ENCODE results near the gene L1CAM.

The L1CAM gene

DNA sequence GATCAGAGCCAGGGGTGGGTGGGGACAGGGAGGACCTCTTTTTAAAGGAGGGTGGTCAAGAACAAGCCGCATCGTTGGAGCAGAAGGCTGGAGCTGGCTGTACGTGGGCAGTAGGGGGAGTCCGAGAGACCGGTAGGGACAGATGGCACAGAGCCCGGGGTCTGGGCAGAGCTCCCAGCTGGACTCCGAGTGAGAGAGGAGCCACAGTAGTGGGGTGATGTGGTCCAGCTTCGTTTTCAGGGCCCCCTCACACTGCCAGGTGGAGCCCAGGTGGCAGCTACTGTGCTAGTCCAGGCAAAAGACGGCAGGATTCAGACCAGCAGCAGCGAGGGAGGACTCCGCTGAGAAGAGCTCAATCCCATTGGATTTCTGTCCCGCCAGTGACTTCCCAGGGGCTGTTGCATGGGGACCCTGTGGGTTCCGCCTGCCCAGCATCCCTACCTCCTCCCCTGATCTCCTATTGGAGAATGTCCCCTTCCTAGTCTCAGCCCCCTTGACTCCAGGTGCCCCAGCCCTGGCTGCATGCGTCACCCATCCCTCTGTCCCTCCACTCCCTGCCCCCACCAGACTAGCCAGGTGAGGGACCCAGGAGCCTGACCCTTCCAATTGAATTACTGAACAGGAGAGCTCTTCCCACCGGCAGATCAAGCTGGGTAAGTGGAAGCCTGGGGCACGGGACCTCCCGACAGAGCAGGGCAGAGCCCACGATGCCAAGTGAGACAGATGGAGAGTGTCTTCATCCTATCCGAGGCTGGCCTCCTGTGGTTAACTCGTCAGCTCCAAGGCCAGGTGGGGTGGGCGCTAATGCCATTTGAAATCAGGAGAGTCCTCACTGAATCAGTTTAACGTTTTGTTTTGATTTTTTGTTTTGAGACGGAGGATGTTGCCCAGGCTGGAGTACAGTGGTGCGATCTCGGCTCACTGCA lies 37.2 kb upstream of the L1CAM start:
- DNase-seq, result no peak

GRCh38 chrX:153921511-153922446 lies 35.8 kb upstream of the L1CAM start:
- DNase-seq, result no peak

GRCh38 chrX:153921070-153921469 lies 35.1 kb upstream of the L1CAM start:
- no peak for DNase-seq

GRCh38 chrX:153920546-153920945 lies 34.6 kb upstream of the L1CAM start:
- no peak for DNase-seq

DNA sequence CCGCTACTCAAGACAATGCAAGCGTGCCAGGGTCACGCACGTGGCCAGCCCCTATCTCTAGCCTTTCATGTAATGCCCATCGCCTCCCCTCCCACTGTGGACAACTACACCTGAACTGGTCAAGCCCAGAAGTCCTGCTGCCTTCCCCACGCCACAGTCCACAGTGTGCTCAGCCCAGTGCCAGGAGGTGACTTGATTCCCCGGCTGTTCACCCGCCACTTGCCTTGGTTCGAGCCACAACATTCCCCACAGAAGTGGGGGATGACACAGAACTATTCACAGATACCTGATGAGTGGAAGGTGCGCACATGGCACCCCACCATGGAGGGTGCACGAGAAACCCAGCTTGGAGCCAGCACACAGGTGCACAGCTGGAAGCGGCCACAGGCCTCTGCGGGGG lies 33.3 kb upstream of the L1CAM start:
- DNase-seq, result no peak

GRCh38 chrX:153917869-153918268 lies 31.9 kb upstream of the L1CAM start:
- DNase-seq, result no peak

DNA sequence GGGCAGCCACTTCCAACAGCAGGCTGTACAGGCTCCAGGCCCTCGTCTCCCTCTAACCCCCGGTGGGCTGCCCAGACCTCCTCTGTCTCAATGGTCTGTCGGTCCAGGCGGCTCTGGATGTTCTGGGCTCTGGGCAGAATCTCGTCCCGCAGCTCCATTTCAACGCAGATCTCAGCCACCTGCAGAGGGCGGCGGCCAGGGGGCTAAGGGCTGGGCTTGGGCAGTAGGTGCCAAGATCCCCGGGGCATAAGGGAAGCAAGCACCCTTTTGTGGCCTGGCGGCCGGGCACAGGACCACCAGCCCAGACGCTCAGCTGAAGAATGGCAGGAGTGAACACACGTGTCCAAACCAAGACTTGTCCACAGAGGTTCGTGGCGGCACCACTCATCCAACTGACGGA lies 27.7 kb upstream of the L1CAM start:
- no peak for DNase-seq

- no peak for DNase-seq
These were observed 27.2 kb upstream of the L1CAM start for GRCh38 chrX:153913211-153913610.

DNA sequence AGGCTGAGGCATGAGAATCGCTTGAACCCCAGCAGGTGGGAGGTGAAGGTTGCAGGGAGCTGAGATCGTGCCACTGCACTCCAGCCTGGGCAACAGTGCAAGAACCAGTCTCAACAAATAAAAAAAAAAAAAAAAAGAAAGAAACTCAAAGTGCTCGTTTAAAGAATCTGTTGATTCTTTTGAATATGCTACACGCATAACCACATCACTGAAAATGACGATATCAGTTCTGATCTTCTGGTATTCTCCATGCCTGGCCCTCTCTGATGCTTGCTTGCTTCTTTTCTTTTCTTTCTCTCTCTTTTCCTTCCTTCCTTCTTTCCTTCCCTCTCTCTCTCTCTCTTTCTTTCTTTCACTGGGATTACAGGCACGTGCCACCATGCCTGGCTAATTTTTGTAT lies 25.8 kb upstream of the L1CAM start:
- no peak for DNase-seq

- no peak for DNase-seq
These were observed 24.5 kb upstream of the L1CAM start for GRCh38 chrX:153910446-153910845.

- DNase-seq, result no peak
These were observed 24.0 kb upstream of the L1CAM start for GRCh38 chrX:153909980-153910360.

- no peak for DNase-seq
These were observed 23.3 kb upstream of the L1CAM start for GRCh38 chrX:153909024-153909979.

DNA sequence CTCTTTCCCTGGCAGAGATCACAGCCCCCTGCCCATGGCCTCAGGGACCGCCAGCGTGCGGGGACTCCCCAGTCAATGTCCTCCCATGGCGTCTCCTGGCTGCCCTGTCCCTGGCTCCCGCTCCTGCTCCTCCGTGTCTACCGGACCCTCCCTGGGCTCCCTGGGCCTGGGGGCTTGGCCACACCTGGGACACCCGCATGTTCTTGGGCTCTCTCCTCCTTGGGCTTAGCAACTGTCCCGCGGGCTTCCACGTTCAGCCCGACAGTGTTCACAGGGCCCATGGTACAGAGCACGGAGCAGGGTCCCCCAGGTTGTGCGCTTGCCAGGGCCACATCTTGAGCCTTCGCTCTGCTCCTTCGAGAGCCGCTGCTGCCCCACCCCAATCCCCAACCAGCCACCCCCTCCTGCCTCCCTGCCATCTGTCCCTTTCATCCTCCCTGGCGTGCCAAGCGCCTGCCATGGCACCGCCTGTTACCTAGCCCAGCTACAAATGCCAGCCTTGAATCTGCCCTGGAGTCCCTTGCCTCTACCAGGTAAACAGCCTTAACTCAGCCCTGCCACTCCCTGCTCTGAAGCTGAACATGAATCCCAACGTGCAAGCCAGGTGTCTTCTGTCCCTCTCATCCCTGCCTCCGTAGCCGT lies 22.4 kb upstream of the L1CAM start:
- no peak for DNase-seq

DNA sequence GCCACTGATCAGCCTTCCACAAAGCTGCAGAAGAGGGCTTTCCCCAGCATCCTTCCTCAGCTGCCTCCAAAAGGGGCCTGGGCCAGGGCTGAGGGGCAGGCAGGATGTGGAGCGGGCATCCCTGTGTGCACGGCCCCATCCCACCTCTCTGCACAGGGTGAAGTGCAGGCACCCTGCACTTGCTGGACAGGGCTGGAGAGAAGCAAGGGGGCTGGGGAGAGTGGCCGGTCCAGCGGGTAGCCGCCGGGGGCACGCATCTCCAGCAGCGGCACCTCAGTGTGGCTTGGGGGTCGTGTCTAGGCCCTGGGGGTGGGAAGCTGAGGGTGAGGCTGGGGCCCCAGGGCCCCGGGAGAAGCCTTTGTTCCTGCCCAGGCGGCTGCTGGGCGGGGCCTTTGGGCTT lies 21.5 kb upstream of the L1CAM start:
- DNase-seq, result no peak

DNA sequence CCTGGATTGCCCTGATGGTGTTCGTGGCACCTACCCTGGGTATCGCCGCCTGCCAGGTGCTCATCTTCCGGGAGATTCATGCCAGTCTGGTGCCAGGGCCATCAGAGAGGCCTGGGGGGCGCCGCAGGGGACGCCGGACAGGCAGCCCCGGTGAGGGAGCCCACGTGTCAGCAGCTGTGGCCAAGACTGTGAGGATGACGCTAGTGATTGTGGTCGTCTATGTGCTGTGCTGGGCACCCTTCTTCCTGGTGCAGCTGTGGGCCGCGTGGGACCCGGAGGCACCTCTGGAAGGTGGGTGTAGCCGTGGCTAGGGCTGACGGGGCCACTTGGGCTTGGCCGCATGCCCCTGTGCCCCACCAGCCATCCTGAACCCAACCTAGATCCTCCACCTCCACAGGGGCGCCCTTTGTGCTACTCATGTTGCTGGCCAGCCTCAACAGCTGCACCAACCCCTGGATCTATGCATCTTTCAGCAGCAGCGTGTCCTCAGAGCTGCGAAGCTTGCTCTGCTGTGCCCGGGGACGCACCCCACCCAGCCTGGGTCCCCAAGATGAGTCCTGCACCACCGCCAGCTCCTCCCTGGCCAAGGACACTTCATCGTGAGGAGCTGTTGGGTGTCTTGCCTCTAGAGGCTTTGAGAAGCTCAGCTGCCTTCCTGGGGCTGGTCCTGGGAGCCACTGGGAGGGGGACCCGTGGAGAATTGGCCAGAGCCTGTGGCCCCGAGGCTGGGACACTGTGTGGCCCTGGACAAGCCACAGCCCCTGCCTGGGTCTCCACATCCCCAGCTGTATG lies 20.3 kb upstream of the L1CAM start:
- no peak for DNase-seq

DNA sequence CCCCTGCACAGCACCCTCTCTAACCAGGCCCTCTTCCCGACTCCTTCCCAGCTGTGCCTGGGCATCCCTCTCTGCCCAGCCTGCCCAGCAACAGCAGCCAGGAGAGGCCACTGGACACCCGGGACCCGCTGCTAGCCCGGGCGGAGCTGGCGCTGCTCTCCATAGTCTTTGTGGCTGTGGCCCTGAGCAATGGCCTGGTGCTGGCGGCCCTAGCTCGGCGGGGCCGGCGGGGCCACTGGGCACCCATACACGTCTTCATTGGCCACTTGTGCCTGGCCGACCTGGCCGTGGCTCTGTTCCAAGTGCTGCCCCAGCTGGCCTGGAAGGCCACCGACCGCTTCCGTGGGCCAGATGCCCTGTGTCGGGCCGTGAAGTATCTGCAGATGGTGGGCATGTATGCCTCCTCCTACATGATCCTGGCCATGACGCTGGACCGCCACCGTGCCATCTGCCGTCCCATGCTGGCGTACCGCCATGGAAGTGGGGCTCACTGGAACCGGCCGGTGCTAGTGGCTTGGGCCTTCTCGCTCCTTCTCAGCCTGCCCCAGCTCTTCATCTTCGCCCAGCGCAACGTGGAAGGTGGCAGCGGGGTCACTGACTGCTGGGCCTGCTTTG lies 19.6 kb upstream of the L1CAM start:
- no peak for DNase-seq

DNA sequence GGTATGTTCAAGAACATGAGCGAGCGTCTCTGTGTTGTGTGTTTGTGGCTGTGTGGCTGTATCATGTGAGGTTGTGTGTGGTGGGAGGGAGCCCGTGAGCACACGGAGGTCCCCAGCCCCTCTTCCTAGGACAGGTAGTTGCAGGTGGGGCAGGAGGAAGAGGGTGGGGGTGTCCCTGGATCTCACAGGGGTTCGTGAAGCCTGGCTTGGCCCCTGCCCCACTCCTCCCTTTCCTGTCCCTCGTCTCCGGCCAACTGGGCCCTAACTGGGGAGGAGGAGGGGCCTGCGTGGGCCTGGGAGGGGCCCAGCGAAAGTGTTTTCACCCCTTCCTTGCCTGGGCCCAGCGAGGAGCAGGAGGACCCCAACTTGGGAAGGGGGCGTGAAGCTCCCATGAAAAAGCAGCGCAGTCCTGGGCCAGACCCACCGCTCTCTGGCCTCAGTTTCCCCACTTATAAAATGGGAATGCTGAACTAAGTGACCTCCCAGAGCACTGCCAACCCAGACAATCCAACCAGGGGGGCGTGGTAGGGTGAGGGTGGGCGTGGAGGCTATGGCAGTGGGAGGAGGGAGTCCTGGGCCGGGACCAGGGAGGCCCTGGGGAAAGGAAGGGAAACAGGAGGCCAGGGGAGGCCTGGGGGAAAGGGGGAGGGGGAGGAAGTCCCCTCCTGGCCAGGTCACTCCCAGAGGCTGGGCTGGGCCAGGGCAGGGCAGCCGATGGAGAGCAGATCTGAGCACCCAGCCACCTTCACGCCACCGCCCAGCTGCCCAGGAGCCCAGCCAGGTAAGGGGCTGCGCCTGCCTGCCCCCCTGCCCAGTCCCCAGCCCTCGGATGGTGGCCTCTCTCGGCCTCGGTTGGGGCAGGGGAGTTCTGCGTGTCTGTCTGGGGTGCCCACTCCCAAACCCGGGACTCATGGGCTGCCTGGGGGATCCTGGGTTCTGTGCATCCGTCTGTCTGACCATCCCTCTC lies 18.3 kb upstream of the L1CAM start, which contains the start of gene AVPR2:
AVPR2 (plus strand) TSS at position 683 of the 967 bp plus-strand sequence. CDS start 473 bp downstream, outside the sequence.
- no peak for DNase-seq

- no peak for DNase-seq
These were observed 17.4 kb upstream of the L1CAM start for GRCh38 chrX:153903238-153903980.

- no peak for DNase-seq
These were observed 16.4 kb upstream of the L1CAM start for GRCh38 chrX:153902385-153902784.
